Mesenteric fat pad (tissue), 1 donor: ENCODE data around the gene CRB3. TPM values are rescaled to one million over a fixed set of nuclear protein-coding genes. Genes with fewer than 3 reads are reported as not detected.
A peak's percentile ranks its signal among the peaks of the same experiment; 100 is the strongest.
"Not testable (repeated sequence)": the region's sequence is repeated elsewhere in the genome, so short reads cannot be mapped to it uniquely, and the experiment has no call there.

Experiments
- DNase-seq: peaks from one replicate; pipeline ENCODE4 v3.0.0-alpha.2; 2020; ENCODE audit warnings: low spot score
- long read RNA-seq: library from polyadenylated mRNA; unstranded; transcript quantifications from one replicate; pipeline ENCODE4 v2.0.0, GENCODE V29; 2020
- total RNA-seq: library from RNA; stranded (reverse); fragmentation: NEBNext Ultra II Directional; extraction: Animal tissue kit (Norgen Biotek cat#: 25700); gene quantifications from one replicate; pipeline ENCODE4 v1.2.1, GENCODE V29; 2021
- donor health status: DM: yes; HTN: yes; CAD: no.

Gene CRB3
- not detected for total RNA-seq
- long read RNA-seq: 0 reads

- DNase-seq: no peak
Measured at GRCh38 chr19:6464070-6464873, at the start of gene CRB3. TSS of gene CRB3 (plus strand) at chr19:6464271. CDS start at chr19:6464702, 431 bp downstream.

DNA sequence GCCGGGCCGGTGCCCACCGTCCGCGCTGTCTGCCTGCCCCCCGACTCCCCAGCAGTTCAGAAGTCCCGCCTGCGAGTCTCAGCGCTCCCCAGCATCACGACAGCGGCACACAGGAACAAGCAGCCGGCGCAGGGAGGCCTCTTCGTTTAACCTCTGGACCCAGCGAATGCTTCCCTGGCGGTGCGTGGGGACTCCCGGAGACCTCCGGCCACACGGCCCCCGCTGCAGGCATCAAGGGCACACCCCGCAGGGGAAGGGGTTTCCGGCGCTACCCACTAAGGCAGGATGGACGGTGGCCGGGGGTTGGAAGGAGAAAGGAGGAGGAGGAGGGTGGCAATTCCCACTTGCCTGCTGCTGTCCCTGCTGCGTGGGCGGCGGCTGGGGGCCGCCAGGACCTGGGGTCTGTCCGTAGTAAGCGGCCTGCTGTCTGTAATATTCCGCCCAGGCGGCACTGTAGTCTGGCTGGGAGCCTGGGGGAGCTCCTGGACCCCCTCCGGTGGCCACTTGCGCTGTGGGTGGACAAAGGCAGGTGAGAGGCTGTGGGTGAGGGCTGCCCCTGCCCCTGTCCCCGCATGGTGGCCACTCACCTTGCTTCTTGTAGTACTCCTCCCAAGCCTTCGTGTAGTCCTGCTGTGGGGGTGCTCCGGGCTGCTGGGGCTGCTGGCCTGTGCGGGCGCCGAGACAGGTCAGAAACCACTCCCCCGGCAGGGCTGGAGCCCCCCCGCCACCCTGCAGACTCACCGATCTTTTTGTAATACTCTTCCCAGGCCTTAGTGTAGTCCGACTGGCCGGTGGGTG lies 49.1 kb upstream of the CRB3 start:
- DNase-seq: no peak

GRCh38 chr19:6415591-6416190 lies 48.4 kb upstream of the CRB3 start:
- no peak for DNase-seq

- DNase-seq: no peak
Measured at GRCh38 chr19:6416658-6417405, 47.2 kb upstream of the CRB3 start.

DNA sequence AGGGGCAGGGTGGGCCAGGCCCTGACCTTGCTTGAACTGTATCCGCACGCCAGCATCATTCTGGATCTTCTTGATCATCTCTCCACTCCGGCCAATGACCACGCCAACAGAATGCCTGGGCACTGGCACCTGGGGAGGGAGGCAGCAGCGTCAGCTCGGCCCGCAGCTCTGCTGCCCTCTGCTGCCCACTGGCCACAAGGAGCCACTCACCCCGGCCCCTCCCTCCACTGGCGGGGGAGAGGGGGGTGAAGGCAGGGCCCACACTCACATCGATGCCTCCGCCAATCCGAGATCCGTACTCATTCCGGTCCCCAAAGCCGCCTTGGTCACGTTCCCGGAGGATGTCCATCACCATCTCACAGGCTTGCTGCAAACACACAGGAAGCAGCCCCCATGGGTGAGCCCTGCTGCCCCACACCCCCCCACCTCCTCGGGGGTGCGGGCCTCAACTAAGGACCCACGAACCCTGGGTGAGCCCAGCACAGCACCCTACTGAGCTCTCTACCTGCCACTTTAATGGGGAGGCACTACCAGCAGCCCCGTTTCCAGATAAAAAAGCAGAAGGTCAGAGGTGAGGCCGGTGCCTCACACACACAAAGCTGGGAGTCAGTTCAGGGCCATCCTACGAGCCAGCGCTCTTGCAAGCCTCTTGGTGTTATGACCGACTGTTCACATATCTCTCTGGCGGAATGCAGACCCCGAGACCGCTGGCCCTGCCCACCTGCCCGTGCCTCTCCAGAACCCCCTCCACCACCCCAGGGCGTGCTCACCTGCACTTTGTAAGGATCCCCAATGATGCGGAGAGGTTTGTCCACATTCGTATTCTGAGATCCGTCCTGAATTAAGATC lies 46.1 kb upstream of the CRB3 start:
- DNase-seq: no peak

DNA sequence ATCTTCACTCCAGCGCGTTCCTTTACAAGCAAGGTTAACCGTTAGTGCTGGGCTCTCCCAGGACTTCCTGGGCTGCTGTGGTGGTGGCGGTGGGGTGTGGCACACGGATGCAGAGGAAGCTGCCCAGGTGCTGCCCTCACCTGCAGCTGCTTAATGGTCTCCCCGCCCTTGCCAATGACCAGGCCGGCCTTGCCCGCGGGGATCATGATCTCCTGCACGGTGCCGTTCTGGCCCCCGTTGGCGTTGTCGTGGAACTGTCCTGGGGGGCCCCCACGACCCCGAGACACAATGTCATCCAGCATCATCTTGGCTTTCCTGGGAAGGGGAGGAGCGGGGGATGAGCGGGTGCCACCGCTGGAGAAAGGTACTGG lies 45.5 kb upstream of the CRB3 start:
- DNase-seq: no peak

GRCh38 chr19:6421075-6422014 lies 42.7 kb upstream of the CRB3 start:
- no peak for DNase-seq

- DNase-seq: no peak
Measured at GRCh38 chr19:6423499-6424194, 40.4 kb upstream of the CRB3 start.

DNA sequence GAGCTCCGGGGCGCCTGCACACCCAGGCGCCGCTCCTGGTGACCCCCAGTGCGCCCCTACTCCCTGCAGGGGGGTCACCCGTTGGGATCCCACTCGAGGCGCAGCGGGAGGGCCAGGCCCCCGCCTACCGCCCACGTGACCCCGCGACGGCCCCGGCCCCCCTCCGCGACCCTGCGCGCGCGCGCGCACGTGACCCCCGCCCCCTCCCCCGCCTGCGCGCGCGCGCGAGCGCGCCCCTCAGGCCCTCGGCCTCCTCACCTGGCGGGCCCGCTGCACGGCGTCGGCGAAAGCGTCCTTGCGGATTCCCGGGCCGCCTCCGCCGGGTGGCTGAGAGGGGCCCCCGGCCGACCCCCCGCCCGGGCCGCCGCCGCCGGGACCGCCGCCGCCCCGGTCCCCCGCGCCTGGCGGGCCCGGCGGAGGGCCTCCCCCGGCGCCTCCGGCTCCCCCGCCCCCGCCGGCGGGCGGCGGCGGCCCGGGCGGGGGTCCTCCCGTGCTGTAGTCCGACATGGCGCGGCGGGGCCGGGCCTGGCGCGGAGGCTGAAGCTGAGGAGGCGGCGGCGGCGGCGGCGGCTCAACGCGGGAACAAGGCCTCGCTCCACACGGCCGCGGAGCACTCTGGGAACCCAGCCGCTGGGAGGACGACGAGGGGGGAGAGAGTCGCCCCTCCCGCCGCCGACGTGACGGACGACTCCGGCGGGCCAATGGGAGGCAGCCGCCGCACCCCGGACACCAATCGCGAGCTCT lies 39.7 kb upstream of the CRB3 start, which contains the start of gene KHSRP:
TSS of gene KHSRP (minus strand) at position 617 of the 744 bp plus-strand sequence. CDS start at position 507, 110 bp downstream.
- DNase-seq: no peak

GRCh38 chr19:6424939-6425731 lies 38.9 kb upstream of the CRB3 start:
- peak; percentile 99 for DNase-seq

- no peak for DNase-seq
Measured at GRCh38 chr19:6425732-6426620, 38.1 kb upstream of the CRB3 start.

GRCh38 chr19:6427131-6427530 lies 36.9 kb upstream of the CRB3 start:
- no peak for DNase-seq

DNA sequence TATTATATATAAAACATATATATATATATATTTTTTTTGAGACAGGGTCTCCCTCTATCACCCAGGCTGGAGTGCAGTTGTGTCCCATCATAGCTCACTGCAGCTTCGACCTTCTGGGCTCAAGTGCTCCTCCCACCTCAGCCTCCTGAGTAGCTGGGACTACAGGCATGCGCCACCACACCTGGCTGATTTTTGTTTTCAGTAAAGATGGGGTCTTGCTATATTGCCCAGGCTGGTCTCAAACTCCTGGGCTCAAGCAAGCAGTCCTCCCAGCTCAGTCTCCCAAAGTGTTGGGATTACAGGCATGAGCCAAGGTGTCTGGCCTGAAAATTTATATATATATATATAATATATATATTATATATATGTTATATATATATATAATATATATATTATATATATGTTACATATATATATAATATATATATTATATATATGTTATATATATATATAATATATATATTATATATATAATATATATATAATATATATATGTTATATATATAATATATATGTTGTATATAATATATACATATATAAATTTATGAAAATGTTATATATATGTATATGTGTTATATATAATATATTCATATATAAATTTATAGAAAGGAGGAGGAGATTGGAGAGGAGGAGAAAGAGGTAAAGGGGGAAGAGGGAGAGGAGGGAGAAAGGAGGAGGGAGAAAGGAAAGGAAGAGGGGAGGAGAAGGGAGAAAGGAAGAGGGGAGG lies 35.2 kb upstream of the CRB3 start:
- DNase-seq: not testable (repeated sequence)

GRCh38 chr19:6429419-6430221 lies 34.5 kb upstream of the CRB3 start:
- no peak for DNase-seq
